ENCODE measurements around the gene ATG10.

DNA sequence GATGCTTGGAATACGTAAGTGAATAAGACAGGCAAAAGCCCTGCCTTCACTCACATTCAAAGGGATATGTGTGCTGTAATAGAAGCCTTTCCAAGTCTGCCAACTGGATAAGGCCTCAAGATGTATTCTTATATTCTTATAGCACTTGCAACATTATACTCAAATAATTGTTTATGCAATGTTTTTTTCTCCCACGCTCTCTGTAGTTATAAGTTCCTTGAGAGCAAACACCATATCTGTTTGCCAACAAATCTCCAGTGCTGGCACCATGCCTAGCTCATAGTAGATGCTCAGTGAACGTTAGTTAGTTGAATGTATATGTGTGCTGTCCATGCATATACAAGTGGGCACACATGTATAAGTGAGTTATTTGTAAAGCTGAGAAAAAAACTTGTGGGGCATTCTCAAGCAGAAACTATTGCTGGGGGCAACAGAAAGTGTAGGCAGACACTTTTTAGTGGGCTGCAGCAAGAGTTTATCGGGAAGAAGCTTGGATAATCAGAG is 181.2 kb downstream of the ATG10 start:
- TF ChIP-seq, protein P1, sequence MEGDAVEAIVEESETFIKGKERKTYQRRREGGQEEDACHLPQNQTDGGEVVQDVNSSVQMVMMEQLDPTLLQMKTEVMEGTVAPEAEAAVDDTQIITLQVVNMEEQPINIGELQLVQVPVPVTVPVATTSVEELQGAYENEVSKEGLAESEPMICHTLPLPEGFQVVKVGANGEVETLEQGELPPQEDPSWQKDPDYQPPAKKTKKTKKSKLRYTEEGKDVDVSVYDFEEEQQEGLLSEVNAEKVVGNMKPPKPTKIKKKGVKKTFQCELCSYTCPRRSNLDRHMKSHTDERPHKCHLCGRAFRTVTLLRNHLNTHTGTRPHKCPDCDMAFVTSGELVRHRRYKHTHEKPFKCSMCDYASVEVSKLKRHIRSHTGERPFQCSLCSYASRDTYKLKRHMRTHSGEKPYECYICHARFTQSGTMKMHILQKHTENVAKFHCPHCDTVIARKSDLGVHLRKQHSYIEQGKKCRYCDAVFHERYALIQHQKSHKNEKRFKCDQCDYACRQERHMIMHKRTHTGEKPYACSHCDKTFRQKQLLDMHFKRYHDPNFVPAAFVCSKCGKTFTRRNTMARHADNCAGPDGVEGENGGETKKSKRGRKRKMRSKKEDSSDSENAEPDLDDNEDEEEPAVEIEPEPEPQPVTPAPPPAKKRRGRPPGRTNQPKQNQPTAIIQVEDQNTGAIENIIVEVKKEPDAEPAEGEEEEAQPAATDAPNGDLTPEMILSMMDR (conservative IDR thresholded peaks at IDR 0.05; ENCODE audit: low read depth in 2 of 2) = no peak
- TF ChIP-seq POLR2AphosphoS5 (IDR thresholded peaks at IDR 0.05; ENCODE audit: low read depth) (no peak), EZH2 (IDR thresholded peaks at IDR 0.05; ENCODE audit: low read depth, unreplicated experiment) (no peak), STAT1 (IDR thresholded peaks at IDR 0.05; ENCODE audit: unreplicated experiment) (no peak), JUNB (IDR thresholded peaks at IDR 0.05; ENCODE audit: unreplicated experiment) (no peak), EZH2phosphoT487 (IDR thresholded peaks at IDR 0.05; ENCODE audit: unreplicated experiment) (no peak), ZNF331 (CRISPR knock-in tag; IDR thresholded peaks at IDR 0.05; ENCODE audit: low read depth) (no peak), CREB1 (CRISPR knock-in tag; IDR thresholded peaks at IDR 0.05; ENCODE audit: low read depth) (no peak), ETS1 (IDR thresholded peaks at IDR 0.05) (no peak), ZNF114 (CRISPR knock-in tag; IDR thresholded peaks at IDR 0.05) (no peak), NANOG (IDR thresholded peaks at IDR 0.05; ENCODE audit: borderline replicate concordance) (no peak)
- TF ChIP-seq, protein P2, sequence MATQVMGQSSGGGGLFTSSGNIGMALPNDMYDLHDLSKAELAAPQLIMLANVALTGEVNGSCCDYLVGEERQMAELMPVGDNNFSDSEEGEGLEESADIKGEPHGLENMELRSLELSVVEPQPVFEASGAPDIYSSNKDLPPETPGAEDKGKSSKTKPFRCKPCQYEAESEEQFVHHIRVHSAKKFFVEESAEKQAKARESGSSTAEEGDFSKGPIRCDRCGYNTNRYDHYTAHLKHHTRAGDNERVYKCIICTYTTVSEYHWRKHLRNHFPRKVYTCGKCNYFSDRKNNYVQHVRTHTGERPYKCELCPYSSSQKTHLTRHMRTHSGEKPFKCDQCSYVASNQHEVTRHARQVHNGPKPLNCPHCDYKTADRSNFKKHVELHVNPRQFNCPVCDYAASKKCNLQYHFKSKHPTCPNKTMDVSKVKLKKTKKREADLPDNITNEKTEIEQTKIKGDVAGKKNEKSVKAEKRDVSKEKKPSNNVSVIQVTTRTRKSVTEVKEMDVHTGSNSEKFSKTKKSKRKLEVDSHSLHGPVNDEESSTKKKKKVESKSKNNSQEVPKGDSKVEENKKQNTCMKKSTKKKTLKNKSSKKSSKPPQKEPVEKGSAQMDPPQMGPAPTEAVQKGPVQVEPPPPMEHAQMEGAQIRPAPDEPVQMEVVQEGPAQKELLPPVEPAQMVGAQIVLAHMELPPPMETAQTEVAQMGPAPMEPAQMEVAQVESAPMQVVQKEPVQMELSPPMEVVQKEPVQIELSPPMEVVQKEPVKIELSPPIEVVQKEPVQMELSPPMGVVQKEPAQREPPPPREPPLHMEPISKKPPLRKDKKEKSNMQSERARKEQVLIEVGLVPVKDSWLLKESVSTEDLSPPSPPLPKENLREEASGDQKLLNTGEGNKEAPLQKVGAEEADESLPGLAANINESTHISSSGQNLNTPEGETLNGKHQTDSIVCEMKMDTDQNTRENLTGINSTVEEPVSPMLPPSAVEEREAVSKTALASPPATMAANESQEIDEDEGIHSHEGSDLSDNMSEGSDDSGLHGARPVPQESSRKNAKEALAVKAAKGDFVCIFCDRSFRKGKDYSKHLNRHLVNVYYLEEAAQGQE (IDR thresholded peaks at IDR 0.05; ENCODE audit: unreplicated experiment) = no peak
